ENCODE results near the gene SACM1L.

- TF ChIP-seq SUZ12 (IDR thresholded peaks at IDR 0.05; ENCODE audit: extremely low read depth, insufficient read depth, insufficient read length) (no peak), ZNF274 (IDR thresholded peaks at IDR 0.05; ENCODE audit: low read depth, low read length) (no peak)
Measured at GRCh38 chr3:45684327-45684892, 4.8 kb upstream of the SACM1L start.
